Neural progenitor cell (in vitro differentiated cells): ENCODE results near the gene TUBAL3. TPM values are rescaled to one million over a fixed set of nuclear protein-coding genes. Genes with fewer than 3 reads are reported as not detected.

ENCODE experiments used
- DNase-seq: peaks from one replicate; pipeline ENCODE4 v3.0.0-alpha.2; 2016; ENCODE audit warnings: low spot score
- H2AFZ ChIP-seq: fragments of 200-600 bp; sonication (generic); replicated peaks from 2 replicates; pipeline ENCODE4 v1.6.1; 2016; ENCODE audit warnings: antibody characterized with exemption
- H3F3A ChIP-seq: fragments of 200-600 bp; sonication (generic); 2 replicates; pipeline ENCODE4 v1.6.1; 2016; ENCODE audit warnings: antibody characterized with exemption, low read depth
- H3K27ac ChIP-seq: fragments of 200-600 bp; sonication (generic); 2 replicates; pipeline ENCODE4 v1.5.1; 2016; ENCODE audit warnings: mild to moderate bottlenecking
- H3K27me3 ChIP-seq: fragments of 200-600 bp; sonication (generic); 2 replicates; pipeline ENCODE4 v1.6.1; 2016; ENCODE audit warnings: mild to moderate bottlenecking, moderate library complexity
- H3K36me3 ChIP-seq: fragments of 200-600 bp; sonication (generic); 2 replicates; pipeline ENCODE4 v1.5.1; 2016
- H3K4me1 ChIP-seq: fragments of 200-600 bp; sonication (generic); 2 replicates; pipeline ENCODE4 v1.6.1; 2016; ENCODE audit warnings: mixed run types
- H3K4me2 ChIP-seq: fragments of 200-600 bp; sonication (generic); 2 replicates; pipeline ENCODE4 v1.6.1; 2016
- H3K4me3 ChIP-seq: fragments of 200-600 bp; sonication (generic); 2 replicates; pipeline ENCODE4 v1.5.1; 2016
- H3K79me2 ChIP-seq: fragments of 200-600 bp; sonication (generic); 2 replicates; pipeline ENCODE4 v1.6.1; 2016; ENCODE audit warnings: low read depth
- H3K9ac ChIP-seq: fragments of 200-600 bp; sonication (generic); 2 replicates; pipeline ENCODE4 v1.6.1; 2016
- H3K9me3 ChIP-seq: fragments of 200-600 bp; sonication (generic); 2 replicates; pipeline ENCODE4 v1.5.1; 2016; ENCODE audit warnings: low read depth
- H4K20me1 ChIP-seq: fragments of 200-600 bp; sonication (generic); 2 replicates; pipeline ENCODE4 v1.6.1; 2016; ENCODE audit warnings: low read depth
- H3K27ac Mint-ChIP-seq: 3 replicates; pipeline ENCODE4 v1.8.0; 2021; ENCODE audit warnings: mixed read lengths
- H3K27me3 Mint-ChIP-seq: 2 replicates; pipeline ENCODE4 v1.8.0; 2022; ENCODE audit warnings: low read depth, mild to moderate bottlenecking, inconsistent platforms, moderate library complexity, mixed read lengths; ENCODE audit not compliant: insufficient read depth
- H3K36me3 Mint-ChIP-seq: 3 replicates; pipeline ENCODE4 v1.8.0; 2021; ENCODE audit warnings: mixed read lengths
- H3K4me1 Mint-ChIP-seq: 3 replicates; pipeline ENCODE4 v1.8.0; 2021; ENCODE audit warnings: mixed read lengths
- H3K4me3 Mint-ChIP-seq: 3 replicates; pipeline ENCODE4 v1.8.0; 2021; ENCODE audit warnings: mild to moderate bottlenecking, moderate library complexity, mixed read lengths
- H3K9me3 Mint-ChIP-seq: 3 replicates; pipeline ENCODE4 v1.8.0; 2020; ENCODE audit warnings: mixed read lengths
- CTCF ChIP-seq: fragments of 200-600 bp; sonication (generic); IDR thresholded peaks from 2 replicates; pipeline ENCODE4 v1.5.1; 2017; ENCODE audit warnings: antibody characterized with exemption, mild to moderate bottlenecking
- EZH2 ChIP-seq: fragments of 200-600 bp; sonication (generic); IDR thresholded peaks from 2 replicates; pipeline ENCODE4 v1.6.1; 2017; ENCODE audit warnings: antibody characterized with exemption, mild to moderate bottlenecking, moderate library complexity
- EZH2phosphoT487 ChIP-seq: fragments of 200-600 bp; sonication (generic); IDR thresholded peaks from 2 replicates; pipeline ENCODE4 v1.6.1; 2017; ENCODE audit warnings: antibody characterized with exemption
- total RNA-seq: library from RNA; depleted of rRNA; stranded (reverse); fragments of >200 nt; gene quantifications from 2 replicates; pipeline ENCODE4 v1.2.3, GENCODE V29; 2015; ENCODE audit warnings: low replicate concordance

TUBAL3 gene
- total RNA-seq, 1 donor from 2014 or later, result not detected

- no peaks in the 10 kb centered on the region for H4K20me1 ChIP-seq
- H3K4me1 Mint-ChIP-seq, result no peaks in the 10 kb centered on the region
- H3K27ac ChIP-seq, result no peak overlapping the region
- no peaks in the 10 kb centered on the region for H3K36me3 Mint-ChIP-seq
- H3K27me3 ChIP-seq, result no peaks in the 10 kb centered on the region
- H3K27ac Mint-ChIP-seq, result no peak overlapping the region
- H3K4me1 ChIP-seq, result no peaks in the 10 kb centered on the region
- H3K4me3 Mint-ChIP-seq, result no peak overlapping the region
- H3F3A ChIP-seq, result peaks cover 6% of the 10 kb centered on the region
- H2AFZ ChIP-seq, result no peak overlapping the region
- no peak overlapping the region for H3K4me2 ChIP-seq
- peaks cover 18% of the 10 kb centered on the region for H3K9me3 ChIP-seq
- peaks cover 3% of the 10 kb centered on the region for H3K27me3 Mint-ChIP-seq
- no peak overlapping the region for H3K4me3 ChIP-seq
- no peaks in the 10 kb centered on the region for H3K79me2 ChIP-seq
- H3K9ac ChIP-seq, result no peak overlapping the region
- no peak for DNase-seq
- TF ChIP-seq CTCF (no peak), EZH2phosphoT487 (no peak), EZH2 (no peak)
- H3K9me3 Mint-ChIP-seq, result peaks cover 43% of the 10 kb centered on the region
- no peaks in the 10 kb centered on the region for H3K36me3 ChIP-seq
Measured at GRCh38 chr10:5390607-5391205, 13.9 kb downstream of the TUBAL3 start.

- H3F3A ChIP-seq, result peaks cover 6% of the 10 kb centered on the region
- H3K4me3 Mint-ChIP-seq, result no peak overlapping the region
- TF ChIP-seq EZH2phosphoT487 (no peak), EZH2 (no peak), CTCF (no peak)
- no peak for DNase-seq
- no peaks in the 10 kb centered on the region for H3K36me3 Mint-ChIP-seq
- H2AFZ ChIP-seq, result no peak overlapping the region
- no peak overlapping the region for H3K27ac Mint-ChIP-seq
- H3K9ac ChIP-seq, result no peak overlapping the region
- no peaks in the 10 kb centered on the region for H3K27me3 ChIP-seq
- no peak overlapping the region for H3K27ac ChIP-seq
- no peaks in the 10 kb centered on the region for H3K4me1 ChIP-seq
- peaks cover 18% of the 10 kb centered on the region for H3K9me3 ChIP-seq
- no peak overlapping the region for H3K4me2 ChIP-seq
- peaks cover 35% of the 10 kb centered on the region for H3K9me3 Mint-ChIP-seq
- H3K4me3 ChIP-seq, result no peak overlapping the region
- H3K4me1 Mint-ChIP-seq, result no peaks in the 10 kb centered on the region
- no peaks in the 10 kb centered on the region for H4K20me1 ChIP-seq
- H3K36me3 ChIP-seq, result no peaks in the 10 kb centered on the region
- H3K79me2 ChIP-seq, result no peaks in the 10 kb centered on the region
- H3K27me3 Mint-ChIP-seq, result peaks cover 3% of the 10 kb centered on the region
Measured at GRCh38 chr10:5387169-5387568, 17.5 kb downstream of the TUBAL3 start.

GRCh38 chr10:5385224-5385623 lies 19.4 kb downstream of the TUBAL3 start:
- H3F3A ChIP-seq, result no peaks in the 10 kb centered on the region
- no peaks in the 10 kb centered on the region for H3K79me2 ChIP-seq
- H3K9me3 ChIP-seq, result peaks cover 3% of the 10 kb centered on the region
- peaks cover 18% of the 10 kb centered on the region for H3K9me3 Mint-ChIP-seq
- TF ChIP-seq EZH2, result no peak
- no peak for TF ChIP-seq CTCF
- TF ChIP-seq EZH2phosphoT487, result no peak
- no peaks in the 10 kb centered on the region for H3K27me3 ChIP-seq
- H3K27ac Mint-ChIP-seq, result no peak overlapping the region
- no peak overlapping the region for H3K4me3 Mint-ChIP-seq
- H4K20me1 ChIP-seq, result no peaks in the 10 kb centered on the region
- H3K36me3 ChIP-seq, result no peaks in the 10 kb centered on the region
- DNase-seq, result no peak
- no peaks in the 10 kb centered on the region for H3K36me3 Mint-ChIP-seq
- no peak overlapping the region for H3K9ac ChIP-seq
- H3K4me3 ChIP-seq, result no peak overlapping the region
- H2AFZ ChIP-seq, result no peak overlapping the region
- no peaks in the 10 kb centered on the region for H3K4me1 ChIP-seq
- no peaks in the 10 kb centered on the region for H3K27me3 Mint-ChIP-seq
- no peaks in the 10 kb centered on the region for H3K4me1 Mint-ChIP-seq
- no peak overlapping the region for H3K4me2 ChIP-seq
- H3K27ac ChIP-seq, result no peak overlapping the region
